PC-3 (cell line): Measurements from ENCODE around the gene ZNF576.

ENCODE experiments used
- CTCF ChIP-seq: fragments of 300-600 bp; sonication (generic); conservative IDR thresholded peaks from 2 replicates; pipeline ENCODE4 v1.5.1; 2017; ENCODE audit warnings: antibody characterized with exemption, low read depth, mild to moderate bottlenecking, low read length
- EZH2 ChIP-seq: fragments of 300-600 bp; sonication (generic); IDR thresholded peaks from one replicate; pipeline ENCODE4 v1.6.1; 2017; ENCODE audit warnings: antibody characterized with exemption, mild to moderate bottlenecking, low read length; ENCODE audit not compliant: unreplicated experiment
- EZH2phosphoT487 ChIP-seq: fragments of 300-600 bp; sonication (generic); IDR thresholded peaks from 2 replicates; pipeline ENCODE4 v1.6.1; 2018; ENCODE audit warnings: mild to moderate bottlenecking, antibody characterized with exemption, low read length, borderline replicate concordance

DNA sequence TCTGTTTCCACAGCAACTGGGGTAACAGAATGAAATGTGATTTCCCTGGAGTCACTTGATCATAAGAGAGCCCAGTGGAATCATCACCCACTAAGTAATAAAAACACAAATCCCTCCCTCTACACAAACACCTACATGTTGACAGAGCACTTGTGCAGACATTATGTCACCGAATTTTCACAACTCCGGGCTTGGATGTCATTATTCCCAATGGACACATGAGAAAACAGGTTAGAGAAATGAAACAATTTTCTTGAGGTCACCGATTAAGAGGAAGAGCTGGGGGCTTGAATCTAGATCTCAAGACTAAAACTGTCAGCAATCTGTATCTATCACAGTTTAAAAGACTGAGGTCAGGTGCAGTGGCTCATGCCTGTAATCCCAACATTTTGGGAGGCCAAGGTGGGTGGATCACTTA is 24.2 kb upstream of the ZNF576 start:
- no peak for TF ChIP-seq CTCF
- TF ChIP-seq EZH2phosphoT487: no peak
- no peak for TF ChIP-seq EZH2
